HG02763 (cell line): ENCODE results near the gene NSMCE4A.
A peak's percentile ranks its signal among the peaks of the same experiment; 100 is the strongest.
"Not testable (repeated sequence)": the region's sequence is repeated elsewhere in the genome, so short reads cannot be mapped to it uniquely, and the experiment has no call there.

Experiments
- ATAC-seq: cut with Tn5 transposase; IDR thresholded peaks from one replicate; pipeline ENCODE4 v1.9.1; 2021; ENCODE audit warnings: mild to moderate bottlenecking, moderate library complexity; ENCODE audit not compliant: unreplicated experiment

NSMCE4A gene, protein sequence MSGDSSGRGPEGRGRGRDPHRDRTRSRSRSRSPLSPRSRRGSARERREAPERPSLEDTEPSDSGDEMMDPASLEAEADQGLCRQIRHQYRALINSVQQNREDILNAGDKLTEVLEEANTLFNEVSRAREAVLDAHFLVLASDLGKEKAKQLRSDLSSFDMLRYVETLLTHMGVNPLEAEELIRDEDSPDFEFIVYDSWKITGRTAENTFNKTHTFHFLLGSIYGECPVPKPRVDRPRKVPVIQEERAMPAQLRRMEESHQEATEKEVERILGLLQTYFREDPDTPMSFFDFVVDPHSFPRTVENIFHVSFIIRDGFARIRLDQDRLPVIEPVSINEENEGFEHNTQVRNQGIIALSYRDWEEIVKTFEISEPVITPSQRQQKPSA

DNA sequence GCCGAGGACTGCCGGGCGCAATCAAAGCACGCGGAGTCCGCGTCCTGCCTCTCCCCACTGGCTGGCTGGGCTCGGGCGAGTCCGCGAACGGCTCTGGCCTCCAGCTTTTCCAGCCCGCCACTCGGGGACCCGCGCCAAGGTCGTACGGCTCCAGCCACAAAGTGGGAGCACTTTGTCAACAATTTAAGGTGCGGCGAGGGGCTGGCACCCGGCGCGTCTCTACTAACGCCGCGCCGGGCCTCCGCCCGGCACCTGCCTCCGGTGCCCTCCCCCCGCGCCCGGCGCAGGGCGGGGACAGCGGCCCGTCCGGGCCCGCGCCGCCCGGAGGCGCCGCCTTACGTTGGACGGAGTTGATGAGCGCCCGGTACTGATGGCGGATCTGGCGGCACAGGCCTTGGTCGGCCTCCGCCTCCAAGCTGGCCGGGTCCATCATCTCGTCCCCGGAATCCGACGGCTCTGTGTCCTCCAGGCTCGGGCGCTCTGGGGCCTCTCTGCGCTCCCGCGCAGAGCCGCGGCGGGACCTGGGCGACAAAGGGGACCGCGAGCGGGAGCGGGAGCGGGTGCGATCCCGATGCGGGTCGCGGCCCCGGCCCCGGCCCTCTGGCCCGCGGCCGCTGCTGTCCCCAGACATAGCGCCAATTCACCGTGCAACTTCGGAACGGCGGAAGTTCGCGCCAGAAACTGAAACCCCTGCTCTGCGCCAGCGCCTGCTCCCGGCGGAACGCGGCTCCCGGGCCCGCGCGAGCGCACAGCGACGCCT is at the start of gene NSMCE4A:
NSMCE4A (minus strand) TSS at position 683 of the 760 bp plus-strand sequence; CDS start at position 631, 52 bp downstream.
- ATAC-seq, result peak; percentile 82

DNA sequence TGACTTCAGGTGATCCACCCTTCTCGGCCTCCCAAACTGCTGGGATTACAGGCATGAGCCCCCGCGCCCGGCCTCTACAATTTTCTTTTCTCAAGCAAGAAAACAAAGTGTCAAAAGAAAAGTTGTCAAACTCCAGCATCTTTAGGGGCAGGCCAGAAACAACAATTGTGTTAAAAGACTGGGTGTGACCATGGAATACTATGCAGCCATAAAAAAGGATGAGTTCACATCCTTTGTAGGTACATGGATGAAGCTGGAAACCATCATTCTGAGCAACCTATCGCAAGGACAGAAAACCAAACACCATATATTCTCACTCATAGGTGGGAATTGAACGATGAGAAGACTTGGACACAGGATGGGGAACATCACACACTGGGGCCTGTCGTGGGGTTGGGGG is 48.2 kb upstream of the NSMCE4A start:
- not testable (repeated sequence) for ATAC-seq

DNA sequence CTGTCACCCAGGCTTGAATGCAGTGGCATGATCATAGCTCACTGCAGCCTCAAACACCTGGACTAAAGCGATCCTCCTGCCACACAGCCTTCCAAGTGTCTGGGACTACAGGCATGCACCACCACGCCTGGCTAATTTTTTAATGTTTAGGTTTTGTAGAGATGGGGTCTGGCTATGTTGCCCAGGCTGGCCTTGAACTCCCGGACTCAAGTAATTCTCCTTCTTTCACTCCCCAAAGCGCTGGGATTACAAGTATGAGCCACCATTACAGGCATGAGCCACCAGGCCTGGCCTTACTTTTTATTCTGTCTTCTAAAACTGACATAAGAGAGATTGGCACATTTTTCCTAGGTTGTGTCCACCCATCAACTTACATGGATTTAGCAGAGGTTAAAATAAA is 47.3 kb upstream of the NSMCE4A start:
- ATAC-seq, result no peak

DNA sequence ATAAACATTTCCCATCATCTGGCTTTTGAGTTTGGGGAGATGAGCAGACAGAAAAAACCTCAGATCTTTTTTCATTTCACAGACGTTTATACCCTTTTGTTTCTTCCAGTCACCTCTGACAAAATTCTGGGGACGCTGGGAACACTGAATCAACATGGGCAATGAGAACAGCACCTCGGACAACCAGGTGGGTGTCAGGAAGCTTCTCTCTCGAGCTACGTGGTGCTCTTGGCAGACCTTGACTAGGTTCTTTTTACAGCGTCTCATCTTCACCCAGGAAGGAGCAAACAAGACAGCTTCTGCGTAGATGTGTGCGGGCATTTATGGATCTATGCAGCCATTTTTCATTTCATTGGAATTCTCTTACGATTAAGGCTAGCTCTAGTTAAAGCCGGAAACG is 46.8 kb upstream of the NSMCE4A start:
- no peak for ATAC-seq

DNA sequence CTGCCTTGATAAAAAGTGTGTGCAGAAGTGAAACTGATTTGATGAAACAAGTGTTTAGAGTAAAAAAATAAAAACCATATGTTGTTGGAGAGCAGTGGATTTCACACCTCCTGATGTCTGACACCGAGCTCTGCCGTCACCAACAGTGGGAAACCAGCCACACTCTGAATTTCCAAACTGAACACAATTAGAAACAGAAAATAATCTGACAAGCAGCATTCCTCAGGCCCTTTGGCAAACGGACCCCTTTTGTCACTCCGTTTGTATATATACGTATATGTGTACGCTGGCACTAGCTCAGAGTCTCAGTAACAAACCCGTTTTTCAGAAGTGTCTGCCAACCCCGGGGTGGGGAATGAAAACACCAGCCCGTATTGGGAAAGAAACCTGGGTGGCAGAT is 46.4 kb upstream of the NSMCE4A start:
- no peak for ATAC-seq

DNA sequence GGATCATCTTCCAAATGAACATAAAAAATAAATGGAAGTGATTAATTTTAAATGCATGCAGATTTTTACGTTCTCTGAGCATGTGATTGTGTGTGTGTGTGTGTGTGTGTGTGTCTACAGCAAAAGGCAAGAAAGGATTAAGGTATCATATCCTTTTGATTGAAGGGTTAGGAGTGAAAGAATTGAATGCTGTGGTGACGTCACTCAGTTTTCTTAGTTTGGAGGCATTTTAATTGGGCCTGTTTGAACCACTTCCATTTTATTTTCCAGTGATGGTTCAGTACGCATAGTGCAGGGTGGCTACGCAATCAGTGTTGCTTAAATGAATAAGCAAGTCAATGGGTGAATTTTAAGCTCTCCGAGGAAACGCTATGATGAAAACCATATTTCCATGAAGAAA is 45.2 kb upstream of the NSMCE4A start:
- ATAC-seq, result no peak

DNA sequence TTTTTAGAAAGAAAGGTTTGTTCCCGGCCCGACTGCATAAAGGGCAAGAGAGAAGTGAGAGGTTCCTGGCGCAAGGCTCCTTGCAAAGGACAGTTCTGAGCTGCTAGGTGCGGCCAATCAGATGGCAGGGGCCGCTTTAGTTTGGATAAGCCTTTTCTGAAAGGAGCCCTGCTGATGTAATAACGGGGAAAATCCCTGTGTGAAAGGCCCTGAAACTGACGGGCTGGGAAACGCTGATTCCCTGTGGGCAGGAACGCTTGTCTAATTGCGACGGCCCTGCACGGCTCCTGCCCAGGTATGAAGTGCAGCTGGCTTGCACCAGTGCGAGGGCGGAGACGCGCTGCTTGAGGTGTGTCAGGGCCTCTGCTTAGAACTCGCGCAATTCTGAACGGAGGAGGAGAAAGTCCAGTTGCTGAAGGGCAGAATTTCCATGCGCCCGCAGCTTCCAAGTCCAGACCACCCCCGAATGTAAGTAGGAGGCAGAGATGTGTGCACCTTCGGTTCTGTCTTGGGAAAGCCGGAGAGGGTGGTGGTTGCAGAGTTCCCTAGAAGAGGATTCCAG is 44.5 kb upstream of the NSMCE4A start:
- no peak for ATAC-seq

DNA sequence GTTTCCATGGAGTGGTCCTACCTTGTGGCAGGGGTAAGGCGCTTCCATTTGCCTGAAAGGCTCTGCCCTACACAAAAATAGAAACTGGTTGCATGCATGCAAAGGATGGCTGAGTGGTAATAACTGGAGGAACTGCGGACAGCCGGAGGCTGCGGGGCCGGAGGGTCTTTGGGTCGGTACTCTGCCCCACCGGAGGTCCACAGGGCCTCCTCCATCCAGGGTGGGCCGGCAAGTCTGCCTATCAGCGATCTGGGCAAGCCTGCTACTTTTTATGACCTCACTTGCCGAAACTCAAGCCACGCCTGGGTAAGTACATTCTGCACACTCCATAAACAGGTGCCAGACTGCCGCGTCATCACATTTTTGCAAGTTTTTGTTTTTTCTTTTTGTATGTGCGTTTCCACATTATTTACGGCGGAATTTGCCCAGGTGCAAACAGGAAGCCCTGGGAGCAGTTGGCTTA is 44.0 kb upstream of the NSMCE4A start:
- ATAC-seq, result no peak

DNA sequence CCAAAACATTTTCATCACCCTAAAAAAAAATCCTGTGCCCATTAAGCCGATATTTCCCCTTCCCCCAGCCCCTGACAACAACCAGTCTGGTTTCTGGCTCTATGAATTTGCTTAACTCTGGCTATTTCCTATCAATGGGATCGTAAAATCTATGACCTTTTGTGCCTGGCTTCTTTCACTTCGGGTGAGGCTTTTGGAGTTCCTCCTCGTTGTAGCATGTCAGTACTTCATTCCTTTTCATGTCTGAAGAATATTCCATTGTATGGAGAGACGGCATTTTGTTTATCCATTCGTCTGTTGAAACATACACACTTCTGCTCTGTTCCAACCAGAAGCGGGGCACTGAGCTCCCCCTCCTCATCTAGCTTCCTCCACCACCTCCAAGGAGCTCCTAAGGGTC is 43.5 kb upstream of the NSMCE4A start:
- ATAC-seq, result no peak

DNA sequence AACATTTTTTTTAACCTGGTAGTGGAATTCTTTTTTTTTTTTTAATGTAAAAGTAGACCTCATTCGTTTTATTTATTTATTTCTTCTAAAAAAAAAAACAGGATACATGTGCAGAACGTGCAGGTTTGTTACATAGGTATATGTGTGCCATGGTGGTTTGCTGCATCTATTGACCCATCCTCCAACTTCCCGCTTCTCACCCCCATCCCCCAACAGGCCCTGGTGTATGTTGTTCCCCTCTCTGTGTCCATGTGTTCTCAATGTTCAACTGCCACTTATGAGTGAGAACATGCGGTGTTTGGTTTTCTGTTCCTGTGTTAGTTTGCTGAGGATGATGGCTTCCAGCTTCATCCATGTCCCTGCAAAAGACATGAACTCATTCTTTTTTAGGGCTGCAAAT is 42.9 kb upstream of the NSMCE4A start:
- not testable (repeated sequence) for ATAC-seq

DNA sequence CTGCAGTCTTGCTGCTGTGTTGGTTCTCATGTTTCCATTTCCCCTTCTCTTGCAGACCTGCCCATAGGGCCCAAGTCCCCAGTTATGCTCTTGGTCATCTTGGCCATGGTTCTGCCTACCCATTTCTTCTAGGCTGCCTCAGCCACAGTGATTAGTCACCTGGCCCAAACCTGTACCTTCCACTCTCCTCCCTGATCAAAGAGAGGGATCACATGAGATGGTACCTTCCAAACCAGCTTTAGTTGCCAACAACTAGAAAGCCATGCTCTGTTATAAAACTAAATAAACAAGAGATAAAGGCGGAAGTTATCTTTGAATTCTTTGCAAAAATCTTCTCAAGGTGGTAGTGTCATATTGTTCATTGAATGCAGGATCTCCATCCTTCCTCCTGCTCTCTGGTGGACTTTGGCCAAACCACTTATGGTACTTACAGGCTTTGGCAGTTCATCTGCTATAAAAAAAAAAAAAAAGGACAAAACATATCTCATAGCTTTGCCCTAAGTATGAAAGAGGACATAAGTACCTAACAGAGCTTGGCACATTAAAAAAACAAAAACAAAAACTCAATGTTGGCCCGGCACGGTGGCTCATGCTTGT is 39.7 kb upstream of the NSMCE4A start:
- no peak for ATAC-seq

DNA sequence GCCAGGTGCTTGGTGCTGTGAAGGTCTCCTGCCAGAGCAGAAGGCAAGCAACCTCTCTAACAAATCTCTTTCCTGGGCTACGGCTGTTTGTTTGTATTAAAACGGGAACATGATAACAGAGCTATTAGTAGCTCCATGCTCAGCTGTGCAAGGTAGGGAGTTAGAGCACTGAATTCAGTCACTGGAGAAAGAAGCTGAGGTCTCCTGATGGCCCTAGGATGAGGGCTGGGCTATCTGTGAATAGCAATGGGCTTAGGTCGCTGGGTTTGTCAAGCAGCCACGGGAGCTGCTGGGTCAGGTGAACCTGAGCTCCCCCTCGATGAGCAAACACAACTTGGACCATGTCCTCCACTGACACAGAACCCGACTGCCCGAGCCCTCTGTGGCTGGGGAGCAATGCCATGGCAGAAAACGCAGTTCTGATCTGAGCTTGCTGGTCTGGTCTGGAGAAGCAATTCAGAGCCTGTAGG is 38.3 kb upstream of the NSMCE4A start:
- no peak for ATAC-seq

DNA sequence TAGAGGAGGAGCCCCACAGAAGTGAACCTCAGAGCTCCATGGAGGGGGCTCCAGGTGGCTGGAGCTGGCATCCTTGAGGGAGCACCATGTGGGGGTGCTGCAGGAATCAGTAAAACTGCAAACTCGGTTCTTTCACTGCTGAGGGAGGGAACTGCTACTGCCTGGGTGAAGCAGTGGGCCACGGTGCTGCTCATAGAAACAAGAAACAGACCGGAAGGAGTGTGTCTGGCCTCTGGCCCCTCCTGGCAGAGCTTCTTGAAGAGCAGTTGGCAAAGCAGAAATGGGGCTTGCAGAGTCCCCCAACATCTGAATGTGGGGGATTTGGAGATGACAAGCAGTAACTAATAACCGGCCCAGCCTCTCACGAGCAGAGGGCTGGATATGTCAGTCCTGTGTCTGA is 37.7 kb upstream of the NSMCE4A start:
- ATAC-seq, result no peak

DNA sequence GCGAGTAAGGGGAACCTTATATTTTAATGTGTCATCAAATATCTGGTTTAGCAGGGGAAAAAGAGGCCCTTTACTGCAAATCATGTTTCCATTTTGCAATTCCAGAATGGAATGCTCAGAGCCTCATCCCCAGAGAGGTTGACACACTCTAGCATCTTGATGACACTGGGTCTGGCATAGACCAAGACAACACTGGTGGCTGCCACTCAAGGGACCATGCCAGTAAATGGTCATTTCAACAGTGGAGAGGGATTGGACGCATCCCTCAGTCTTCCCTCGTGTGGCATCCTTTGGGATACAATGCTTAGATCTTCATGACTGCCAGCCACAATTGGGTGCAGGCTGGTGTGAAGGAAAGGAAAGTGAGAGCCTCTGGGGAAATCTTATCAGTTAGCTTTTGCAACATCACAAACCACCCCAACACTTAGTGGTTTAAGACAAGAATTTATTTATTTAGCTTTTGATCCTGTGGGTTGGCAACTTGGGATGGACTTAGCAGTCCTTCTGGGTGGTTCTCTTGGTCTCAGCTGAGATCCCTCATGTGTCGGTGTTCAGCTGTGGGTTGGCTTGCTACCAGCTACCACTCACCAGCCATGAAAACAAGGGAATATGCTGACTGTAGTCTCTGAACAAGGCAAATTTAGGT is 35.5 kb upstream of the NSMCE4A start:
- no peak for ATAC-seq

DNA sequence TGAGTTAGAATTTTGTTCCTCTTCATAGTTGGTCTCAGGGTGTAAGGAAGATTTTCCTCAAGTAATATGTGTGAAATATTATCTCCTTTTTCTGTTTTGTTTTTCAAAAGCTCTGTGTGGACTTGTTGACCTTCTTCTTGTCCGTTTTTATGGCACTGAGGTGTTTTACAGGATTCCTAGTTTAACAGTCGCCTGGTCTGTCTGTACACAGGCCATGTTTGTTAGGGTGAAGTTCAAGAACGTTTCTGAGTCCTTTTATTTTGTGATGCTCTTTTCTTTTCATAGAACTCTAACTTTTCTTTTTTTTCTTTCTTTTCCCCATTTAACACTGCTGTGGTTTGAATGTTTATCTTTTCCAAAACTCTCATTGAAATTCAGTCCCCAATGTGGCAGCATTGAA is 32.4 kb upstream of the NSMCE4A start:
- no peak for ATAC-seq

DNA sequence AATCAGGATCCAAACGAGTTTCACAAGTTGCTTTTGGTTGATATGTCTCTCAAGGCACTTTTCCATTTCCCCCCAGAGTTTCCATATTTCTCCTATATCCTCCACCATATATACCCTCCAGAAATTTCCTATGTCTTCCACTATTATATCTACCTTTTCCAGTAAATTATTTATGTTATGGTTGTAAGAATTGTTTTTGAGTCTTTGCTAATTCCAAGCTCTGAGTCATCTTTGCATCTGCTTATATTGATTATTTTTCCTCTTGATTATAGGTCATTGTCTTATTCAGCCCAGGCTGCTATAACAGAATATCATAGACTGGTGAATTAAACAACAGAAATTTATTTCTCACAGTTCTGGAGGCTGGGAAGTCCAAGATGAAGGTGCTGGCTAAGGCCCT is 26.7 kb upstream of the NSMCE4A start:
- ATAC-seq, result no peak

DNA sequence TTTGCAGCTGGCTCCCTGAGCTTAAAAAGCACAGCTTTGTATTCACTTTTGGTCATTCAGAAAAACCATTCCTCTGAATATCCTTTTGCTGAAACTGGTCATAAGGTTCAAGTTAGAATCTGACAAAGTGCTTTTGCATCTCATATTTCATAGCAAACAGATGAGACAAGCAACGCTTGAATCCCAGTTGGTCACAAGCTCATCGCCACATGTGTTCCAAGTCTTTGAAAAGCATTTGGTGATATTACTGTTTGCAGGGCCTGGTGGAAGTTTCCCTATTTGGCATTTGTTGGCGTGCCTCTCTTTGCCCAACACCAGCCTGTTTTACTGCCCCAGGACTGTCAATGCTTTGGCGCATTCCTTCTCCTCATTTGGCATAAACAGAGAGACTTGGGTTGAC is 24.3 kb upstream of the NSMCE4A start:
- ATAC-seq, result no peak

DNA sequence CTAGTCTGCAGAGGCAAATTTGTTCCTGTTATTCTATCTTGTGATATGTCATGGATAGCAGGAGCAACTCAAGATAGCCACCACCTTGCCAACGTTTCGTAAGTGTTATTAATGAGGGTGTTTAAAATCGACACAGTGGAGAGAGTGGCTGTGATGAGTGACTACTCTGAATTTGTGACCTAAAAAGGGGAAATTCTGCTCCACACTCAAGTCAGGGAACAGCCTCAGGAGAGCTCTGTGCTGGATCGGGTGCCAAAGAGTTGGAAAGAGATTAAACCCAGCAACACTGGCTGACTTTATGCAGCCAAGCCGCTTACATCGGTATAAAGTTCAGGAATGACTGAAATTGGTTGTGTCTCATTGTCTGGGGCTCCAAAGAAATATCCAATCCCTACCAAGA is 23.4 kb upstream of the NSMCE4A start:
- no peak for ATAC-seq

DNA sequence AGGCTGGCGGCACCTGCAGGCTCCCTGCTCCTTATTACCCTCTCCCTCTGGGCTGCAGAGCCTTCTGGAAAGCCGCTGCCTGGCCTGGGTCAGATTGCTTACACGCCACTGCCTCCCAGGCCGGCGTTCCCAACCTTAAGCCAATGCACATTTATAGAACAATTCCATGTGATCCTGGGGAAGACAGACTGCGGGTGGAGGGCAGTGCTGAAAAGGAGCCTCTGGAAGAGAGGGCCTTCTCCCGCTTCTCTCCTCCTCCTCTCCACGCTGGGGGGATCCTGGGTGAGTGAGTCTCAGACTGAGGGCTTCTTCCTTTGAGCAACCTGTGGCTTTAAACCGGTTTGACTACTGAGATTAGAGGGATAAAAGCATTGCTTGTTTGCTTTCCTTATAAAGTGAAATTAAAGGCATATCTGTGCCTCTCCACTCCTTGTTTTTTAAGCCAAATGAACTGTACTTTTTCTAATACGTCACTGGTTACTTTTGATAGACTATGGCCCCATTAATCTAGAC is 19.5 kb upstream of the NSMCE4A start:
- ATAC-seq, result no peak

DNA sequence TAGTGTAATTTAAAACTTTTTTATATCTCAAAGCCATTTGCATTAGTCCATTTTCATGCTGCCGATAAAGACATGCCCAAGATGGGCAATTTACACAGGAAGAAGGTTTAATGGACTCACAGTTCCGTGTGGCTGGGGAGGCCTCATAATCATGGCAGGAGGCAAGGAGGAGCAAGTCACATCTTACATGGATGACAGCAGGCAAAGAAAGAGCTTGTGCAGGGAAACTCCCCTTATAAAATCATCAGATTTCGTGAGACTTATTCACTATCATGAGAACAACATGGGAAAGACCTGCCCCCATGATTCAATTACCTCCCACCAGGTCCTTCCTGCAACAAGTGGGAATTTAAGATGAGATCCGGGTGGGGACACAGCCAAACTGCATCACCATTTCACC is 16.7 kb upstream of the NSMCE4A start:
- ATAC-seq, result not testable (repeated sequence)
